ENCODE data around the gene IRX2. TPM values are rescaled to one million over a fixed set of nuclear protein-coding genes. Genes with fewer than 3 reads are reported as not detected.

The IRX2 gene
- total RNA-seq, 1 donor from 2014 or later, result 6.7 TPM

DNA sequence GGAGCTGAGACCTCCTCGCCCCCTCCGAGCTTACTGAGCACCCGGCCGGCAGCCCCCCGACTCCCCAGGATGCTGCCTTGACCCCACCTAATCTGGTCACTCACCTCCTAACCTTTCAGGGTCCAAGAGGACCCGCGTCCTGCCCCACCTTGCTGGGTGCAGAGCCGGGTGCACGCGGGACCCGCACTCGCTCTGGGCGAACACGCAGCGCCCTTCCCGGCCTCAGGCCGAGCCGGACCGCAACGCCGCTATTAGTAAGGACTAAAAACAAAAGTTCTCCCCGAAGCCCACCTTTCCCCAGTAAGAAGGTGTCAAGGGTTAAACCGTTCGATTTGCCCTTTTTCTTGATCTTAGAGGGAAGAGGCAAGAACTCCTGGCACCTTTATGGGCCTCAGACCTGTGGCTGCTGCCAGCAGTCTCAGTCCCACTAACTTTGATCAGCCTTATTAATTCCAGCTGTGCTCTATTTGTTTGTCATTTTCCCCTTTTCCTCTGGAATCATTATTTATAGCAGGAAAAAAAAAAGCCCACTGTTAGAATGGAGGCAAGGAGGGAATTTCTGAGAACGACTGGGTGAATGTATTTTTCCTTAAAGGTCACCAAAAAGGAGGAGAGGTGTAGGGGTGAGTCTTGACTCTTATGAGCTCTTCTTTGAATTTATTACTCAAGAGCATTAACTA, 10.5 kb downstream of the IRX2 start:
- no peak overlapping the region for H3K4me3 ChIP-seq (ENCODE audit: insufficient read depth, low read depth, low read length)
- H3K4me2 ChIP-seq (ENCODE audit: low read length), result peak overlapping the region; percentile 84
- no peak for DNase-seq (ENCODE audit: low read depth)

DNA sequence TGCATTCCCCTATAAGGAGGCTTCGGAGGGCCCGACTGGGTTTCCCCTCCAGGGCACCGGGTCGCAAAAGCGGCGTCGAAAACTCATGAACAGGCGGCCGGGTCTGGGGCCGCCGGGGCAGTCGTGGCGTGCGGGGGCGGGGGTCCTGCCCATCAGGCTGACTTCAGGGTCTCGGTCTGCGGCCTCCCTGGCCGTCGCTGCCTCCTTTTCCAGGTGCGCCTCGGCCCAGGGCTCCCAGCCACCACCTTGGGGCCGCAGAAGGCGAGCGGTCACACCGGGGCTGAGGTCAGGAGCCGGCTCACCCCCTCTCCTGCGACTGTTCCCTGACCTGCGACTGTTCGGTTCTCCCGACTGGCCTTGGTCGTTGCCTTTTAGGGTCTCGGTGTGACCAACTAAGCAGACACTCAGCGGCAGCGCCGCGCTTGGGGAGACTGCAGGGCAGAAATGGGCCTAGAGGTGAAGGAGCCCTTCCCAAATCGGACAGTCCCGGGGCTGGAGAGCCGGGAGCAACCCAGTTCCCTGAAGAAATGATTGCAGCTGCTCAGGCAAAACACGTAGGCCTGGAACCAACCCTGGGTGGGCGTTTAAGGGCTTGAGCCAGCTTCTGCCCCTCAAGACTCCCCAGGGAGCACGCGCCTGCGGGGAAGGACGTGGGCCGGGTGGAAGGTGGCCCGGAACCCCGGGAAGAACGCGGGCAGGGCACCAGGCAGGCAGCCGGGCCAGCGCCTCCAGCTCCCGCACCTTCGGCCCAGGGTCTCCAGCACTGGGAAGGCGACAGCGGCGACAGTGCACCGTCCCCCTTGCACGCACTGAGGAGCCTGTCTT, 11.2 kb downstream of the IRX2 start:
- no peaks in the 10 kb centered on the region for H3K4me1 Mint-ChIP-seq (ENCODE audit: low read depth, unreplicated experiment)
- no peak overlapping the region for H3K4me3 Mint-ChIP-seq (ENCODE audit: unreplicated experiment)
- Histone ChIP-seq H3K4me1 (ENCODE audit: insufficient read depth, low read length) (peaks cover 17% of the 10 kb centered on the region), H3K27ac (ENCODE audit: low read depth, low read length) (no peak overlapping the region), H3K9ac (ENCODE audit: low read length) (peak overlapping the region; percentile 72), H3K36me3 (ENCODE audit: insufficient read depth, low read length) (no peaks in the 10 kb centered on the region), H2AFZ (ENCODE audit: low read depth, low read length) (no peak overlapping the region), H3K79me2 (ENCODE audit: insufficient read depth, low read length) (peaks cover 38% of the 10 kb centered on the region), H3K4me2 (ENCODE audit: low read length) (peak overlapping the region; percentile 84), H4K20me1 (ENCODE audit: insufficient read depth, low read length) (peaks cover 15% of the 10 kb centered on the region), H3K9me3 (ENCODE audit: insufficient read depth, low read depth, low read length) (no peaks in the 10 kb centered on the region), H3K27me3 (ENCODE audit: insufficient read depth, low read length) (peaks cover 3% of the 10 kb centered on the region), H3K4me3 (ENCODE audit: insufficient read depth, low read depth, low read length) (no peak overlapping the region)
- FAIRE-seq (no peak), DNase-seq (ENCODE audit: low read depth) (no peak)
- peaks cover 54% of the 10 kb centered on the region for H3K27me3 Mint-ChIP-seq (ENCODE audit: low read depth, unreplicated experiment)
- no peaks in the 10 kb centered on the region for H3K36me3 Mint-ChIP-seq (ENCODE audit: low read depth, unreplicated experiment)
- no peaks in the 10 kb centered on the region for H3K9me3 Mint-ChIP-seq (ENCODE audit: unreplicated experiment)
- no peak overlapping the region for H3K27ac Mint-ChIP-seq (ENCODE audit: unreplicated experiment)
- TF ChIP-seq CTCF (IDR thresholded peaks at IDR 0.05; ENCODE audit: insufficient read depth, low read depth, low read length) (no peak), EZH2 (IDR thresholded peaks at IDR 0.05; ENCODE audit: insufficient read depth, low read length) (no peak)

More for the DNA sequence above, 10.5 kb downstream of the IRX2 start:
- Mint-ChIP-seq H3K4me3 (ENCODE audit: unreplicated experiment) (no peak overlapping the region), H3K36me3 (ENCODE audit: low read depth, unreplicated experiment) (no peaks in the 10 kb centered on the region), H3K27me3 (ENCODE audit: low read depth, unreplicated experiment) (peaks cover 51% of the 10 kb centered on the region), H3K27ac (ENCODE audit: unreplicated experiment) (no peak overlapping the region), H3K4me1 (ENCODE audit: low read depth, unreplicated experiment) (no peaks in the 10 kb centered on the region), H3K9me3 (ENCODE audit: unreplicated experiment) (no peaks in the 10 kb centered on the region)
- H2AFZ ChIP-seq (ENCODE audit: low read depth, low read length), result no peak overlapping the region
- peaks cover 17% of the 10 kb centered on the region for H3K4me1 ChIP-seq (ENCODE audit: insufficient read depth, low read length)
- no peak overlapping the region for H3K27ac ChIP-seq (ENCODE audit: low read depth, low read length)
- no peak overlapping the region for H3K9ac ChIP-seq (ENCODE audit: low read length)
- peaks cover 3% of the 10 kb centered on the region for H3K36me3 ChIP-seq (ENCODE audit: insufficient read depth, low read length)
- H3K79me2 ChIP-seq (ENCODE audit: insufficient read depth, low read length), result peaks cover 46% of the 10 kb centered on the region
- no peaks in the 10 kb centered on the region for H3K9me3 ChIP-seq (ENCODE audit: insufficient read depth, low read depth, low read length)
- TF ChIP-seq CTCF (IDR thresholded peaks at IDR 0.05; ENCODE audit: insufficient read depth, low read depth, low read length), result no peak
- no peak for TF ChIP-seq EZH2 (IDR thresholded peaks at IDR 0.05; ENCODE audit: insufficient read depth, low read length)
- peaks cover 3% of the 10 kb centered on the region for H3K27me3 ChIP-seq (ENCODE audit: insufficient read depth, low read length)
- H4K20me1 ChIP-seq (ENCODE audit: insufficient read depth, low read length), result peaks cover 15% of the 10 kb centered on the region
- no peak for FAIRE-seq

All from astrocyte (in vitro differentiated cells and primary cell).